HL-60/S4 treated with phorbol 12-myristate 13-acetate at 8.2 ng/mL for 4 days and 3 days (cell line): ENCODE data around the gene OR10G3.

Experiments
- in situ Hi-C: fragments of 300-500 bp; cut with MboI; formaldehyde crosslinking; loops from 2 replicates; pipeline ENCODE4 v1.15.0; 2022; ENCODE audit warnings: low sequenced_read_pairs

OR10G3 gene

GRCh38 chr14:21536418-21537089, 43.3 kb downstream of the OR10G3 start:
- in situ Hi-C loops = no loop called here

GRCh38 chr14:21535545-21536417, 44.1 kb downstream of the OR10G3 start:
- in situ Hi-C loops = no loop called here

- in situ Hi-C loops = no loop called here
Measured at GRCh38 chr14:21534576-21534975, 45.3 kb downstream of the OR10G3 start.

GRCh38 chr14:21533294-21533693, 46.6 kb downstream of the OR10G3 start:
- in situ Hi-C loops = no loop called here

- in situ Hi-C loops = no loop called here
Measured at GRCh38 chr14:21529515-21529914, 50.4 kb downstream of the OR10G3 start.

- in situ Hi-C loops = no loop called here
Measured at GRCh38 chr14:21528381-21529348, 51.2 kb downstream of the OR10G3 start.

- in situ Hi-C loops = no loop called here
Measured at GRCh38 chr14:21527318-21527679, 52.6 kb downstream of the OR10G3 start.

GRCh38 chr14:21526672-21527317, 53.1 kb downstream of the OR10G3 start:
- in situ Hi-C loops = no loop called here

GRCh38 chr14:21525962-21526671, 53.8 kb downstream of the OR10G3 start, which contains the start of gene SALL2:
Gene SALL2, minus strand, starts transcription at chr14:21526346. Its CDS starts 219 bp downstream, at chr14:21526127.
- in situ Hi-C loops = no loop called here

- in situ Hi-C loops = no loop called here
Measured at GRCh38 chr14:21525571-21525961, 54.3 kb downstream of the OR10G3 start.

GRCh38 chr14:21524575-21525490, 55.0 kb downstream of the OR10G3 start:
- in situ Hi-C loops = no loop called here

- in situ Hi-C loops = no loop called here
Measured at GRCh38 chr14:21523203-21523602, 56.7 kb downstream of the OR10G3 start.

- in situ Hi-C loops = no loop called here
Measured at GRCh38 chr14:21521501-21521900, 58.4 kb downstream of the OR10G3 start.

GRCh38 chr14:21520767-21521166, 59.1 kb downstream of the OR10G3 start:
- in situ Hi-C loops = no loop called here

GRCh38 chr14:21518725-21519124, 61.2 kb downstream of the OR10G3 start:
- in situ Hi-C loops = no loop called here
